DMS 273 (cell line): ENCODE measurements around the gene COBL.

Source experiments
- DNase-seq: peaks from one replicate; lab custom pipeline; 2025; ENCODE audit not compliant: unreplicated experiment; lab: John Stamatoyannopoulos, UW

COBL gene

DNA sequence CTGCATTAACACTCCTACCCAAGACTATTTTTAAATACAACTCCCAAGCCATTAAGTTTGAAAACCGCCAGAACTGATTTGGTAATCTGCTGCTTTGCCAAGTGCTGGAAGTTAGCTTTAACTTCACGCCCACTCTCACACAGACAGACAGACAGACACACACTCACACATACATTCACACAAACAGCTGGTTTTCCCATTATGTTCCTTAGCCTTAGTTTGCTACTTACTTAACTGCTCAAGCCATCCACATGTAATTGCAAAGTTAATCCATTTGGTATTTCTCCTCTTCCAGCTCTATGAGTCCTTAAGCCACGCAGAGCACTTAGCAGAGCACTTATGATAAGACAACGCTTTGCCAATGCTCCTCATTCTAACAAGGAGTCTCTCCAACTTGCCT is 8.3 kb downstream of the COBL start:
- peak; percentile 51 for DNase-seq

DNA sequence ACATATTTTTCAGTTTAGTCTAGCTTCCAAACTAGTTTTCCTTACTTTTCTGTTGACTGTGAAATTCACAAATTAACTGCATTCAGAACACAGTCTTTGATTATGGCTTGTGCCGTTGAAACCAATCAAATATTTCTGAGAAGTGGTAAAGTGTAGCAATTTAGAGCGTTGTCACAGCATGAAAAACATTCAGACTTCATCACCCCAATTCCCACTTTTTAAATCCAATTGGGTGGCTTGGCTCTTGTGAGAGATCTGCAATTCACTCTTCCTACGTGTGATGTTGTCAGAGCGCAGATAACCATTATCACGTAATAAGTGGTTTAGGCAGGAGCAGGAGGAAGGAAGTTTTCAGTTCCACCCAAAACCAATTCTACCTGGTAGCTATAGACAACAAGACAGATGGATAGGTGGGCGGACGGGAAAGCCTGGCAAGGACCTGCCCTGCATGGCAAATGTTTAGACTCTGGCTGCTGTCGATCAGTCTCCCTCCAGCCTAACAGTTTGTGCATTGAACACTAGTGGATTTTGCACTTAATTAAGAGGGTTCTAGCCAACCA is 8.9 kb downstream of the COBL start:
- peak; percentile 51 for DNase-seq

DNA sequence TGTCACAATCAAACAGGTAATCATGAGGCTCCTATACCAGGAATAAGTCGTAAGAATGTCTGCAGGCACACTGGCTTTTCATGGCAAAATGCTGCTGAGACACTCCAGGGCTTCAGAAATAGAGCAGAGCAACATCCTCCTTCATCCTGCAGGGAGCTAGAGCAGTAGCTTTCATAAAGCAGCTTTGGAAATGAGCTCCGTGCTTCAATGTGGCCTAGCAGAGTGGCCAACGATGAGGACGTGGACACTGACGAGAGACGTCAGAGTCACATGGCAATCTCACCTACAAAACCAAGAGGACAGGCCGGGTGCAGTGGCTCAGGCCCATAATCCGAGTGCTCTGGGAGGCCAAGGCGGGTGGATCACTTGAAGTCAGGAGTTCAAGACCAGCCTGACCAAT is 9.8 kb downstream of the COBL start:
- no peak for DNase-seq

DNA sequence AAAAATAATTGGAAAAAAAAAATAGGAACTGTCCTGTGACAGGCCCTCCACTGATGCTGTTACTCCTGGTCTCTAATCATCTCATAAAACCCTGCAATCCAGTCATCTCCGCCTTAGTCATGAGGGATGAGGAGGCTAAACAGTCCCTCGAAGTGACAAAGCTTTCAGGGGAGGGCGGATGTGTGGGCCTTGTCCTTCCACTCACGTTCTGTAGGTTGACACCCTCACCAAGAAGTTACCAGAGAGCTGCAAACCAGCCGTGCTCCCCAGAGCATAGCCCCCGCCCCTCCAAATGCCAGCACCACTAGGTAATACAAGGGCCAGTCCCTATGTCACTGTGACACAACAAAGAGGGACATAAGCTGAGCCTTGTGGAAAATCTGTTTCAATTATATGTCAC is 11.9 kb downstream of the COBL start:
- no peak for DNase-seq

DNA sequence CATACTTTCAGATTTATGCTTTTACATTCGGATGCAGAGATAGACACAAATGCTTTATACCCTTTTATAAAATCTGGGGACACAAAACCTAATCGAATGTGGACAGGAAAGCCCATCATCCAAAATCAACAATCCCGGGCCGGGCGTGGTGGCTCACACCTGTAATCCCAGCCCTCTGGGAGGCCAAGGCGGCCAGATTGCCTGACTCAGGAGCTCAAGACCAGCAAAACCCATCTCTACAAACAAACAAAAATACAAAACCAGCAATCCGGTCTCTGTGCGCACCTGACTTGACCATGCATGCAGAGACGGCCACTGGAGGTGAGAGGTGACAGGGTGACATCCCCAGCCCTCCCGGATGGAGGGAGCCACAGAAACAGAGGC is 13.5 kb downstream of the COBL start:
- no peak for DNase-seq

DNA sequence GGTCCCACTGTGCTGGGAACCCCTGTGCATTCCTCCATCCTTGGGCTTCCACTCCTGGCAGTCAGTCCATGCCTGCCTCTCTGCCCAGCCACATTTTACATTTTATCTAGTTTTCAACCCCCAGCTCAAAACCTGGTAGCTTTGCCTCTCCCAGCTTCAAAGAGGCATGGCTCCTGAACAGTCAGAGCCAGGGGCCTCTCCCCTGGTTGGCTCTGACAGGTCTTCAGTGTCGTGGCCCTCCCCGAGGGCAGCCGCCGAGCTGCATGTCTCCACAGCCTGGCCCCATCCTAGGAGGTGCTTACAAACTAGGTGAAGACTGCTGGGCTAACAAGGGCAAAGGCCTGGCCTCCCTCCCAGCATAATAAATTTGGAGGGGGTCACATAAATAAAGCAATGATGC is 14.8 kb downstream of the COBL start:
- no peak for DNase-seq

DNA sequence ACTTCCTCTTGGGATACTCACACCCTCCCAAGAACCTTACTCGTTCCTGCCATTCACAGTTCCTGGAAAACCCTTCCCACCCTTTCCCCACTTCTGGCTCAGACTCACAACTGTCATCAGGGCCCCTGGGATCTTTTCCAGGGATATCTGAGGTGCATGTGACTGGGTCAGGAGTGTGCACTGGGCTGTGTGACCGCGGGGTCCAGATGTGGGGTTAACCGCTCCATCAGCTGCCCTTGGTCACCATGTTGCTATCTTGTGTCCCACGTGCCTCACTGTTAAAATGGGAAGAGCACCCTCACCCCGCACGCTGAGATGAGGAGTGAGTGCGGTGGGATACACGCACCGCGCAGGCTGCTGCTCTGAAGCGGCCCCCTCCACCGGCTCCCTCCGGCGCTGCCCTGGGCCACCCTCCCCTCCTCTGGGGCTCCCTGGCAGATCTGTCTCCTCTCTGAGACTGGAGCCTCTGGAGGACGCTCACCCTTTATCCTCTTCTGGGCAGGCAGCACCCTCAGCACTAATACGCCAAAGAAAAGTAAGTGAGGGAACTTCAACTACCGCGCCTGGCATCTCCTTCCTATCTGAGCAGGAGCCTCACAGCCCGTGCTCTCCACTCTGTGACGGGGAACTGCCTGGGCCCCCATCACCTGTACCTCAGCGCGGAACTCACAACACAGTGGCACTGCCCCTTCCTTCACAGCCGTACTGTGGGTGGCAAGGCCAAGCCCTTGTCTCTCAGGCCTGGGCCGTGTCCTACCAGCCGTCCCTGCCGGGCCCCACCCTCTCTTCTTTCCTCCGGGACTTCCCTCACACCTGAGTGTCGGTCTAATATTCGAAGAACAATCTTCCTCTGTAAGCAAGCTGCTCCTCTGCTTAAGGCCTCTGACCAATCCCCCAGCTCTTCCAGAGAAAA is 15.6 kb downstream of the COBL start:
- DNase-seq = no peak

DNA sequence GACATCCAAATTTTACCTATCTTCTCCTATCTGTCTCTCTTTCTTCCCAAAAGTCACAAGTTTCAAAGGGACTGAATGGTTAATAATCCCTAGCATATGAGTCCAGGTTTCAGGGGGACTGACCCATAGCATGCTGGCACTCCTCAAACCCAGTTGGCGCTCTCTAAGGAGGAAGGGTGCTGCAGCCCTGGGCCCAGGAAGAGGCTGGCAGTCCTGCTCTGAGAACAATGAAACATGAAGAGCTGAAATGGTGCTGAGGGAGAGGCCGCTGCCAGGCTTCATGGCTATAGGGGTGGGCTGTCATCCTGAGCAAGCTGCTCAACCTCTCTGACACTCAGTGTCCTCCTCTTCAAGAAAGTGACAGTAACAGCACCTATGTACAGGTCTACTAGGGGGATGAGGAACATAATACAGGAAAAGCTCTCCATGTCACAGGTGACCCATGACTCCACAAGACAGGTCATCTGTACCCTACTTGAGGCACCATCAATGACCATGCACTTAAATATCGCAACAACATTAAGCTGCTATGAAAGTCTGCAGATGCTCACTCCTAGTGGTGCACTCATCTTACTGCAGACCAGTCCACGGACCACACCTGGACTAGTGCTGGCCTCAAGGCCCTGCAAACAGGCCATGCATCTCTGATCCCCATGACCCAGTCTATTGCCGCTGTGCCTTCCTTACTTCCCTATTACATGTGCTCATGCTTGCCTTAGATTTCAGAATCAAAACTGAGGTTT is 17.0 kb downstream of the COBL start:
- DNase-seq = no peak

DNA sequence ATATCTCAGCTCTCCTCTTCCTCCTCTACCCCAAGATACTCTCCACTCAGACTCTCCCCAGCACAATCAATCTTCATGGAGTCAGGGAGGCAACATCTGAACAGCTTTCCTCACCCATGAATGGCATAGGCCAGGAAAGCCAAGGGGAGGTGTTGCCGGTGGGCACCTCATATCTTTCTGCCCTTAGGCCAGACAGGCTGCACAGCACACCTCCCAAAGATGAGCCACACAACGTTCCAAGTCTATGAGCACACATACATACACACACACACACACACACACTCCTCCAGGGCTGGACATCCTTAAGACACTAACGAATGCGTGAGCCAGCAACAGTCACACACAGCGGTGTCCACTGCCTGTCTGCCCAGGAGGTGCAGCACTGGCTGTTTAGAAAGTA is 17.7 kb downstream of the COBL start:
- DNase-seq = no peak

DNA sequence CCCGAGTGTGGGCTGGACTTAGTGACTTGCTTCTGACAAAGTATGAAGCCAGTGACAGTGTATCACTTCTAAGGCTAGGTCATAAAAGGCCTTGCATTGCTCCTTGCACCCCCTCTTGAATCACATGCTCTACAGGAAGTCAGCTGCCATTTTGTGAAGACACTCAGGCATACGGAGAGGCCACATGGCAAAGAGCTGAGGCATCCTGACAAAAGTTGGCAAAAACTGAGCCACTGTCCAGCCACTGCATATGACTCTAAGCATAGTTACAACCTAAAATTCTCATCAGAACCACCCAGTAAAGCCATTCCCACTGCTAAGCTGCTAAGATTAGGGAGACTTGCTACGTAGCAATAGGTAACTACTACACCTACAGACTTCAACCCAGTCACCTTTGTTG is 18.6 kb downstream of the COBL start:
- no peak for DNase-seq

DNA sequence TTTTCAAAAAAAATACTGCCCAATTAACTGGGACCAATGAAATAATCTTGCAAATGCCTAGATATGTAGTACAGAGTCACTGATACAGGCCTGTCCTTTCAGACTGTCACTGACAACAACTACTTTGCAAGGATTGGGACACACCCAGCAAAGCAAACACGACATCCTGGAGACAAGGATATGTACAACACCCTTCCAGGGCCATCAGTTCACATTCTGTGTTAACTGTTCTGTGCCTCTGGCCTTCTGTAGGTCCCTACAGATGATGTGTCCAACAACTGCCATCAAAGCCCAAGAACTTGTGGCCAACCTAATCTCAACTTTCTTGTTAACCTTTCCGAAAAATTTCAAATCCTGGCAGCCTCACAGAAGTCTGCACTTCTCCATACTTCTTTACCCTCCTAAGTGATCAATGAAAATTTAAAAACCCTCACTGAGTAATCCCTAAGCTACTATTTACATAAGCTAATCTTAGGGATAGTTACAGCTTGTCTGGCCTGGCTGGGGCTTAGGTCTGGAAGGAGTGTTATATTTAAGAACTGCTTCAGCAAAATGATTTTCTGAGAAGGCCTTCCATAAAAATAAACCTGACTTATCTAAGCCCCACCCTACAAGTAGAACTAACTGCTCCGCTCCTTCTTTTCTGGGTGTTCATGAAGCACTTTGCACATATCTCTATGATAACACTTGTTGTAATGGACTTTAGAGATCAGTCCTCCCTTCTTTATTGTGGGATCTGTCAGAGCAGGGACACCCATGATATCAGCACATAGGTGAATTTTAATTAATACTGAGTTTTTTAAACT is 21.0 kb downstream of the COBL start:
- no peak for DNase-seq

DNA sequence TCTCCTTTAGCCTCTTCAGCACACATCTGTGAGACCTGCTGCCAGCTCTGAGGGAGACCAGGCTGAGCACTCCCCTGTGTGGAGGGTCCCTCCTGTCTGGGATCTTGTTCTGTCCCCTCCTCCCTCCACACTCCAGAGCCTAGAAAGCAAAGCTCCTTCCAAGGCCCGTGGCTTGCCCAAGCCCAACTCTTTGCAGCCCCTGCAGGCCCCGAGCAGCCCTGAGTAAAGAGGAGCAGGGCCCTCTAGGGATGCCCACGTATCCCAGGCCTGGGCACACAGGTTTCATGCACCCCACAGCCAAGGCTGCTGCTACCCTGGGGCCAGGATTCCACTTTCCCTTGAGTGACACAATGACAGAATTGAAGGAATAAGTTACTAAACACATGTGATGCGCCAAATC is 24.0 kb downstream of the COBL start:
- peak; percentile 53 for DNase-seq

DNA sequence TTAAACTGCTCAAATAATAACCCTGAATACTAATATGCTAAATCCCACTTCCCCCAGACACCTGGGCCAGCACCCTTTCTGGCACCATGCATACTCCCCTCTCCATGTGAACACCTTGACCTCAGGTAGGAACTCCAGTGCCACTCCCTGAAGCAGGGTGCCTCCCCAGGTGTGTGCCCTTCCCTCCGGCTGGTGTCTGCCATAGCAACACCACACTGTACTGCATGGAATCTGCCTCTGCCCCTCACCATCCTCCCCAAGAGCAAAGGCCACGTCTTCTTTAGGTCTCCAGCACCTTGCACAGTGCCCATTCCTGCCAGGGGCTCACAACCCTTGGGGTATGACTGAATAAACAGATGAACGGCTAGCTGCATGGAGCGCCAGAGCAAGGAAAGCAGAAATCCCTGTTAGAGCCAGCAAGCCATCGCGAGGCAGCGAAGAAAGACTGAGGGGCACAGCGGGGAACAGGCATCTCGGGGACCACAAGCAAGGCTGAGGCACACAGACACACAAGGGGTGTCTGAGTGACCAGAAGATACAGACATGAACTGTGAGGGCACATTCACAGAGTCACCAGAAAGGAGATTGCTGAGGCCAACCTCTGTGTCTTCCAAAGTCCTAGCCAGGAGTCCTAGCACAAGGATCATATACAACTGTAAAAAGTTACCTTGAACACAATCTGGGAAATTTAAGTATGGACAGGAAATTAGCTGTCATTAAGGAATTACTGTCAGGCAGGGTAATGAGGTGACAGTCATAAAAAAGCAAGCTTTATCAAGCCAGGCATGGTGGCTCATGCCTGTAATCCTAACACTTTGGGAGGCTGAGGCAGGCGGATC is 25.7 kb downstream of the COBL start:
- DNase-seq = no peak

DNA sequence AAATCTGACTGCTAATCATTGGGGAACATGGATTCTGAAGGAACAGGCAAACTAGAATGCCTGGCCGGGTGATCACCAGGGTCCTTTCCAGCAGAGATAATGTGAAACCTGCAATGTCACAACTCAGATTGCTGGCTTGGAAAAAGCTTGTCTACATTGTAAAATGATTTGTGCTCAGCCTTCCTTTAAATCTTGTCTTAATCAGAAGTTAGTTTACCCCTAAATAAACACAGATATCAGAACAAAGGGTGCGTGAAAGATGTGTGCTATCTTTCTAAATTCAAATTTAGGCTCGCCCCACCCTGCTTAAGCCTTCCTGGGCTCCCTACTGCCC is 26.3 kb downstream of the COBL start:
- DNase-seq = no peak

DNA sequence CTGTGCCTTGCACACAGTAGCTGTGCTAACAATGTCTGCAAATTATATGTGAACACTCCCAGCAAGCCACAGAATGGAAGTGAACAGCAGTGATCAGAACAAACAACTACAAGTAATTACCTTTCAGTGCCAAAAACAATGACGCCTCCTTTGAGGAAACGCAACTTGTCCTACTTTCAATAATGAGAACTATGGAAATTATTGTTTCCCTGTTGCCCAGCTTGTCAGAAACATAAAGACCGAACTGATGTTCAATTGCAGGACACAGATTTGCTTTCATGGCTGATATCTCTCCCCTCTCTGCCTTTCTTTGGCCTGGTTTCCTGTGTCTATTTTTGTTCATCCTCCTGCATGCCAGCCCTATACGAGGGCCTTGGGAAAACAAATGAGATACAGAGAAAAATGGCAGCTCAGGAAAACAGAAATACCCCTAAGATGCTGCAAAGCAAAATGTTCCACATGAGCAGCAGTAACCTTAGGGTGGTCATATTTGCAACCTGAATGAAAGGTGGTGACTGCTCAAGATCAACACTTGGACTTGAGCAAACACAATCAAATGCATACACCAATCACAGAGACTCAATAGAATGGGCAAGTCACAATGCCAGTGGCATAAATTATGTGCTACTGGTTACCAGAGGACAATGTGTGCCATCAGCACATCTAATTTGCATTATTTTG is 26.8 kb downstream of the COBL start:
- no peak for DNase-seq

DNA sequence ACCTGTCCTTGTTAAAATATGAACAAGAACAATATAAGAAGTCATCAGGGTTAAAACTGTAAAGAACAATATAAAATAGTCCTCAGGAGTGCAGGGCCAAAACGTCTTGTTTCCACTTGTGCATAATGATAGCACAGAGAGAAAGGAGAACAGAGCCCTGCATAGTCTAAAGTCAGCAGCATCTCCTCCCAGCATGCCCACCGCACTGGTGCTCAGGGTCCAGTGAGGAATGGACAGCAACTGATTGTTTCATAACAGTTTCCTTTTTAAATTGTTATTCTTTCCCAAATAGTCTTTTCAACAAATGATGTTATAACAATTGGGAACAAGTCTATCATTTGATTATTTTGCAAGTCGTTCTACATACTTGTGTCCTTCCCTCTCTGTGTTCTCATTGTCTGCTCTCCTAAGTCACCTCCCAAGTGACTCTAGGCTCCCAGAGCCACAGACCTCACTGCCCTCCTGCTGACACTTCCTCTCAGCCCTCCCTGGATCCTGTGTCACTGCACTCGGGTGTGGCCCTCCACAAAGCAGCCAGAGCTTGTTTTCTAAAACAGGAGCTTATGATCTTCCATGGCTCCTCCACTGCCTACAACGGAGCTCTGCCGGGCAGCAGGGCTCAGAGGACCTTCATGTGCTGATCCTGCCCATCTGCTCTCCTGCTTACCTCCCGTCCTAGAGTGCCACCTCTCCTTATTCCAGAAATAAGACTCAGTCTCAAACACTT is 27.6 kb downstream of the COBL start:
- DNase-seq = peak; percentile 52

DNA sequence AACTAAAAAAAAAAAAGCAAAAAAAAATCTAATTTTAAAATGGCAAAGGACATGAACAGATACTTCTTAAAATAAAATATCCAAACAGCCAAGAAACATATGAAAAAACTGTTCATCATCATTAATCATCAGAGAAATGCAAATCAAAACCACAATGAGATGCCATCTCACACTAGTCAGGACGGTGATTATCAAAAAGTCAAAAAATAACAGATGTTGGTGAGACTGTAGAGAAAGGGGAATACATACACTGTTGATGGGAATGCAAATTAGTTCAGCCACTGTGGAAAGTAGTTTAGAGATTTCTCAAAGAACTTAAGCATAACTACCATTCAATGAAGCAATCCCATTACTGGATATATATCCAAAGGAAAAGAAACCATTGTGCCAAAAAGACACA is 30.2 kb downstream of the COBL start:
- peak; percentile 63 for DNase-seq

DNA sequence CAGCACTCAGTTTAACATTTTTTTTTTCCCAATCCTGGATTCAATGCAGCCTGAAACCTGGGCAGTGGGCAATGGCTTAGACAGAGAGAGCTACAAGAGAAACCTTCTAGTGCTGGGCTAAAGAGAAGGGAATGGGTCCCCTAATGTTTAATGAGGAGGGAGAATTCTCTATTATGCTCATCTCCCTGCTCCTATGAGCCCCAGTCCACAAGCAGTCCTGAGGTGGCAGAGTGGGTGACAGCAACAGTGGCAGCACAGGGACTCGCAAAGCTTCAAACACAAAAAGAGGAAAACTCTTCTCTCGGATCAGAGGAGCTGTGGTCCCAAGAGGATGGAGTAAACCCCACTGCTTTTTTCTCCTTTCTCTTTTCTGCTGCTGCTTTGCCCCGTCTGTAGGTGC is 36.5 kb downstream of the COBL start:
- peak; percentile 53 for DNase-seq

DNA sequence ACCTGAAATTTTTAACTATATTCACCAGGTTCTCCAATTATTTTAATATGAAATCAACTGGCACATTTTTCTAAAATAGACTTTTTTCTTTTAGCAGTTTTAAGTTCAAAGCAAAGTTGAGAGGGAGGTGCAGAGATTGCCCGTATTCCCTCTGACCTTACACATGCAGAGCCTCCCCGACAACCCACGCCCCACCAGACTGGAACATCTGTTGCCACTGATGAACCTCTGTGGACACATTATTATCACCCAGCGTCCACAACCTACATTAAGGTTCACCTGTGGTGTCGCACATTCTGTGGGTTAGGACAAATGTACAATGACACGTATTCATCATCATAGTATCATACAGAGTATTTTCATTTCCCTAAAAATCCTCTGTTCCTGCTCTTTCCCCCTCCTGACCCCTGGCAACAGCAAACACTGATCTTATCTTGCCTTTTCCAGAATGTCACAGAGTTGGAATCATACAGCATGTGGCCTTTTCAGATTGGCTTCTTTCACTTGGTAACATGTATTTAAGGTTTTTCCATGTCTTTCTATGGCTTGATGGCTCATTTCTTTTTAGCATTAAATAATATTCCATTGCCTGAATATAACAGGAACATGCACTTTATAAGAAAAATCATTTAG is 37.1 kb downstream of the COBL start:
- peak; percentile 72 for DNase-seq
